ENCODE results near the gene MOB3A. TPM values are rescaled to one million over a fixed set of nuclear protein-coding genes. Genes with fewer than 3 reads are reported as not detected.

MOB3A gene
- total RNA-seq, 1 experiment from 2014 or later, result 33.9 TPM

DNA sequence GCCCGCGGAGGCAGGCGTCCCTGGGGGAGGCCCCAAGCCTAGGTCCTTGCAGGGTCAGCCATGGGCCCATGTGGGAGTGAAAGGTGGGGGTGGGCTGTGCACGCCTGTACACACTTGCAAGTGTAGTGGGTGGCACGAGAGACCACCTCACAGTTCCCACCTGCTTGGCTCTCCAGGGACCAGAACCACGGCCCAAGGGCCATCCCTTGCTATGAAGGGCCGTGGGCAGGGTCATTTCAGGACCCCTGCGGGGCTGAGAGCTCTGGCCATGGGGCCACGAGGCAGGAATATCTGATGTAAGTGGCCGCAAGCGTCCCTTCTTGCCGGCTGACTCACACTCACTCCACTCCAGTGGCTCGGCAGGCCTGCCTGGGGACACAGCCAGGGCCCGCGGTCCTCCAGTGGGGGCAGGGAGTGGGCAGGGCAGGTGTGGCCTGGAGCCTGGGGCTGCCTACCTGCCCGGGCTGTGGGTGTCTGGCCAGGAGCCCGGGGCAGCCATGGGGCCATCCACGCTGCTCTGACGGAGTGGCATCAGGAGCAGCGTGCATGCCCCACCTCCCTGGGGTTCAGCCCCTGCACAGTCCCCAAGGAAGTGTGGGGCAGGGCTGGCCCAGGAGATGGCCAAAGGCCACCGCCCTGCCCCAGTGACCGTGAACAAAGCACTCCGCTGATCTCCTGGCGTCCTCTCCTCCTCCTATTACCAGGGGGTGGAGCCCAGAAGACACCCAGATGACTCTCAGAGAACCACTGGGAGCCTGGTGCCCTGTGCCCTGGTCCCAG lies 36.5 kb downstream of the MOB3A start:
- DNase-seq (ENCODE audit: low read depth), result peak; percentile 68

DNA sequence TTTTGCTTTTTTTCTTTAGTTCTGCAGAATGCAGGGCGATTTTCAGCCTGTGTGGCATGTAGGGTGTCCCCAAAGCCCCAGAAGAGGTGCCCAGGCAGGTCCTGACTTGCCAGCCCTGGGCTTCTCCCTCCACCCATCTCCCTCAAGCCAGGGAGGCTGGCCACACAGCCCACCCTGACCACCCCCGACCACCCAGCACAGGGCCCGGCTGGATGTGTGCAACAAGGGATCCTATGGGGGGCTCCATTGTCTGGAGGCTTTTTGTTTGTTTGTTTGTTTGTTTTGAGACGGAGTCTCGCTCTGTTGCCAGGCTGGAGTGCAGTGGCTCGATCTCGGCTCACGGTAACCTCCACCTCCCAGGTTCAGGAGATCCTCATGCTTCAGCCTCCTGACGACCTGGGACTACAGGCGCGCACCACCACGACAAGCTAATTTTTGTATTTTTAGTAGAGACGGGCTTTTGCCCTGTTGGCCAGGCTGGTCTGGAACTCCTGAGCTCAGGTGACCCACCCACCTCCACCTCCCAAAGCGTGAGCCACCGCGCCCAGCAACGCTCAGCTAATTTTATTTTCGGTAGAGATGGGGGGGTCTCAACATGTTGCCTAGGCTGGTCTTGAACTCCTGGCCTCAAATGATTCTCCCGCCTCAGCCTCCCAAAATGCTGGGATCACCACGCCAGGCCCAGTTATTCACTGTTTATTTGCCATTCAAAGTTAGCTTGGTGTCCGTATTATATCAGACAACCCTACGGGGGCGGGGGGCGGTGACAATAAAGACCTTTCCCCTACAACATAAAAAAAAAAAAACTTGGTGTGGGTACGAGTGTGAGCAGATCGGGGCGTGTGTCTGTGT lies 37.3 kb downstream of the MOB3A start:
- DNase-seq (ENCODE audit: low read depth), result no peak

DNA sequence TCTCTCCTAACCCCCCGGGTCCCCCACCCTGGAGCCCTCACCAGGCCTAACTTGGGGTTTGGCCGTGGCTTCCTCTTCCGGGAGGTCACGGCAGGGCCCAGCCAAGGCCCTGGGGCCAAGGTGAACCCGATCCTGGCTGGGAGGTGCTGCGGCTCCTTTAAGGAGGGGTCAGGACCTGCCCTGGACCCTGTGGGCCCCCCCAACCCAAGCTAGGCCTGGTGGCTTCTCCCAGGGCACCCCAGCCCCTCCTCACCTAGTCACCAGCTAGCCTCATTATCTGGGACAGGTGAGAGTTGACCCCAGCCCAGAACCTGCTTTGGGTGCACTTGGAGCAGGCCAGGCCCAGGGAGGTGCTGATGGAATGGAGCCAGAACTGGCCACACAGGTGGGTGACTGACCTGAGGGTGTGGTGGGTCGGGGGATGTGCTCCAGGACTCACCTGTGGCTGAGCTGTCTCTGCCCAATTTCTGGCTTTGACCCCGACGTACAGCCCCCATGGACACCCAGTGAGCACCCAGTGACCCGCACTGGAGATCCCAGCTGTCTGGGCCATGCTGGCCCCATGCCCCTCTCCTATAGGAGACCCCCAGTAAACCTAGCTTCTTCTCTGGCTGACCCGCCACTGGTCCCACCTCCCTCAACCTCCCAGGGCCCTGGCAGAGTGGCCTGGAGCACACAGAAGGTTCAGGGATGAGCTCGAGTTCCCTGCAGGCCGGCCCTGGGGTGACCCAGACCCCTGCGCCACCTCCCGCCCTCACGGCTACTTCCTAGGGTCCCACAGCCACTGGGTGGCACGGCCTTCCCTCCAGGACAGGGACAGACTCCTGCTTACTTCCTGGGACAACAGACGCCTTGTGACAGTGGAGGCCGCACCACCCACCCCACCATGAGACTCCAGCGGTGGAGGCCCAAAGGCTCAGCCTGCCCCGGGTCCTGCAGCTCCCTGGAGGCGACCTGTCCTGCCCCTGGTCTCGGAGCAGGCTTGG lies 38.3 kb downstream of the MOB3A start:
- no peak for DNase-seq (ENCODE audit: low read depth)

DNA sequence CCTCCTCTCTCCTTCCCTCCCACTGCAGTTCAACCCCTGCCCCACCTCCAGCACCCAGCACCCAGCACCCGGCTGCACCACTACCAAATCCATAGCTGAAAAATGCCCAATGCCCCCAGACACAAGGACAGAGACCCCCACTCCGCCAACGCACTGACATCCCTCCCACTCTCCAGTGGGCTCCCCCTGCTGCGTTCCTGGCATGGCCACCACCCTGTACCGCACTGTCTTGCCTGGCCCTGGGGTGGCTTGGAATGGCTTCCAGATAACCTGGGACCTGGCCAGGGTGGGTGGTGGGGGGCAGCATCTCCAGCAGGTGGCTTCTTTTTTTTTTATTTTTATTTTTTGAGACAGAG lies 39.3 kb downstream of the MOB3A start:
- DNase-seq (ENCODE audit: low read depth), result no peak

DNA sequence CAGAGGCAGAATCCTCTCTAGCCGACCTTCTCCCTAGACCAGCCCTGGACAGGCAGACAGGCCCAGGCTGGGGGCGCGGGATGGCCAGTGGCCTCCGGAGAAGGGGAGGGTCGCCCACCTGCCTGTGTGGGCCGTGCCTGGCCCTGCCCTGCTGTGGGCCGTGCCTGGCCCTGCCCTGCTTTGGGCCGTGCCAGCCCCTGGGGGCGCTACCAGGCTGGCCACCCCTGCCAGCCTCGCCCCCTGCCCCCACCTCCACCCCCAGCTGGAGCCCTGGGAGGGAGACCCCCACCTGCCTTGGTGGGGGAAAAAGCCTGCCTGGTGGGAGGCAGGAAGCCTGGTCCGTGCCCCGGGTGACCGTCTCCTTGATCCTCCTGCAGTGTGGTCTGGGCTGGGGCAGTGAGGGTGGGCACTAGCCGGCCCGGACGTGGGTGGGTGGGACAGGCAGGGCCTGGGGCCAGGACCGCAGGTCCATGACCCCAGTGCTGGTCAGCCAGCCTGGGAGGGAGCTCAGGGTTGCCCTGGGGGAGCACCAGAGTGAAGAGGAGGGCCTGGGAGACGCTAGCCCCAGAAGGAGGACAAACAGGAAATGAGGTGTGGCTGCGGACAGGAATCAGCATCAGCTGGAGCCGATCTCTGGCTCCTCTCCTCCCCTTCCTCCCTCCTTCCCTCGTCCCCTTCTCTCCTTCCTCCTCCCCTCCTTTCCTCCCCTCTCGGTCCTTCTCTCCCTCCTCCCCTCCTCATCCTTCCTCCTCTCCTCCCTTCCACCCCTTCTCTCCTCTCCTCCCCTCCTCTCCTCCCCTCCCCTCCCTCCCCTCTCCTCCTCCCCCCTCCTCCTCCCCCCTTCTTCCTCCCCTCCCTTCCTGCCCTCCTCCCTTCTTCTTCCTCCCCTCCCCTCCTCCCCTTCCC lies 39.9 kb downstream of the MOB3A start:
- DNase-seq (ENCODE audit: low read depth), result peak; percentile 68

DNA sequence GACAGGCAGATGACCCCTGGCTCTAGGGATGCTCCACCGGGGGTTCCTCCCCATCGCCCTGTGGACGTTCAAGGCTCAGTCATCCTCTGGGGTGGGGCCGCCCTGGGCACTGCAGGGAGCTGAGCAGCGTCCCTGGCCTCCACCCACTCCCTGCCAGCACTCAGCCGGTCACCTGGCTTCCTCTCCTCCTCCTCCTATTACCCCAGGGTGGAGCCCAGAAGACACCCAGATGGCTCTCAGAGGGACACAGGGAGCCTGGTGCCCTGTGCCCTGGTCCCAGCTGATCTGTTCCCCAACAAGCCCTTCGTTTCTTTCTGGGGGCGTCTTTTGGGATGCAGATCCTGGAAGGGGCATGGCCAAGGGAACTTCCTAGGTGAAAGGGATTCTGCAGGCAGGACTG lies 41.4 kb downstream of the MOB3A start:
- no peak for DNase-seq (ENCODE audit: low read depth)

DNA sequence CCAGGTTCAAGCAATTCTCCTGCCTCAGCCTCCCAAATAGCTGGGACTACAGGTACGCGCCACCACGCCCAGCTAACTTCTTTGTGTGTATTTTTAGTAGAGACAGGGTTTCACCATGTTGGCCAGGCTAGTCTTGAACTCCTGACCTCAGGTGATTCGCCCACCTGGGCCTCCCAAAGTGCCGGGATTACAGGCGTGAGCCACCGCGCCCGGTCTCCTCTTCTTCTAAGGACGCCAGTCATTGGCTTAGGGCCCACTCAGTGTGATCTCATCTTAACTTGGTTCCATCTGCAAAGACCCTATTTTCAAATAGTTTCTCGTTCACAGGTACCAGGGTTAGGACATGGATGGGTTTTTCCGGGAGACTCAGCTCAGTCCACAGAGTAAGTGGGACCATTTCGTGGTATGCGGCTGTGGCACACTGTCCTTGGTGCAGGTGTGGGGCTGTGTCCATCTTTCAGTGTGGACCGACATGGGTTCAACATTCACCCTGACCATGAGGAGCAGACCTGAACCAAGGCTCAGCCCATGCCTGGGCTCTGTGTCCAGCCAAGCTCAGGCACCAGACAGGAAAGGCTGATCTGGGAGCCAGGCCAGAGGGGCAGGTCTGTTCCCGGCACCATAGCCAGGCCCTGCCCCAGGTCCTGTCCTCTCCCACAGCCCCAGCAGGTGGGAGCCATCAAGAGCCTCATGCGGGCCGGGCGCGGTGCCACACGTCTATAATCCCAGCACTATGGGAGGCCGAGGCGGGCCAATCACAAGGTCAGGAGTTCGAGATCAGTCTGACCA lies 42.3 kb downstream of the MOB3A start:
- no peak for DNase-seq (ENCODE audit: low read depth)

DNA sequence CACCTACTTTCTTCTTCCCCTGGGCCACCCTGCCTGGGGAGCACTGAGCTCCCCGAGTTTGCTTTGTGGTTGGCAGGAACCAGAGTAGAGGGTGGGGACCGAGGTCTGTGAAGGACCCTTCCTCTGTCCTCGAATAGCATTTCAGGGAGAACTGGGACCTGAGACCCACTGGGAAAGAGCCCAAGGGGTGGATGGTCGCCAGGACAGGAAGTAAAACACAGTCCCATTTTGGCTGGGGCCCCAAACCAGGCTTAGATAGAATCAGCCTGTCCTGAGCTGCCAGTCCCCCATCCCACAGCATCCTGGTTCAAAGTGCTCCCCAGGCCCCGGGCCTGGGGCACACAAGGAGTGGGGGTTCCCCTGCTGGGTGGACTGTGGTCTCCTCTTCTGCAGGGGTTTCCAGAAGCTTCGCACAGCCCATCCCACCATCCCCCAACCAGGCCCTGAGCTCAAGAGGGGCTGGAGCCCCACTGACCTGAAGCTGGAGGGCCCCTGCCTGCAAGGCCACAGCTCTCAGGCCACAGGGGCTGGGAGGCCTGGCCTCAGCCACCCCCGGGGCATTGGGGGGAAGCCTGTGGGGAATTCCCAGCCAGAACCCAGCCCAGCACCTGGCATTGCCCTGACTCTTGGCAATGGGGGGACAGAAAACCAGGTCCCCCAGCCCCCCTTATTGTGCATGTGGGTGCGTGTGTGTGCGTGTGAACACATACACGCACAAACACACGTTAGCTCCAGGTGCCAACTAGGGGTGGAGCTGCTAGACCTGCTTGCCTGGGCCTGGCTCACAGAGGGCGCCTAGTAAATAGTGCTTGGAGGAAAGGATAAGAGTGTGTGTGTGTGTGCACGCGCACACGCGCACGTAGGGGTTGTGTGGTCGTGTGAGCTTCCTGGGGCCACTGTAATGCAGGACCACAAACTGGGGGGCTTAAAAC lies 44.1 kb downstream of the MOB3A start:
- DNase-seq (ENCODE audit: low read depth), result no peak

DNA sequence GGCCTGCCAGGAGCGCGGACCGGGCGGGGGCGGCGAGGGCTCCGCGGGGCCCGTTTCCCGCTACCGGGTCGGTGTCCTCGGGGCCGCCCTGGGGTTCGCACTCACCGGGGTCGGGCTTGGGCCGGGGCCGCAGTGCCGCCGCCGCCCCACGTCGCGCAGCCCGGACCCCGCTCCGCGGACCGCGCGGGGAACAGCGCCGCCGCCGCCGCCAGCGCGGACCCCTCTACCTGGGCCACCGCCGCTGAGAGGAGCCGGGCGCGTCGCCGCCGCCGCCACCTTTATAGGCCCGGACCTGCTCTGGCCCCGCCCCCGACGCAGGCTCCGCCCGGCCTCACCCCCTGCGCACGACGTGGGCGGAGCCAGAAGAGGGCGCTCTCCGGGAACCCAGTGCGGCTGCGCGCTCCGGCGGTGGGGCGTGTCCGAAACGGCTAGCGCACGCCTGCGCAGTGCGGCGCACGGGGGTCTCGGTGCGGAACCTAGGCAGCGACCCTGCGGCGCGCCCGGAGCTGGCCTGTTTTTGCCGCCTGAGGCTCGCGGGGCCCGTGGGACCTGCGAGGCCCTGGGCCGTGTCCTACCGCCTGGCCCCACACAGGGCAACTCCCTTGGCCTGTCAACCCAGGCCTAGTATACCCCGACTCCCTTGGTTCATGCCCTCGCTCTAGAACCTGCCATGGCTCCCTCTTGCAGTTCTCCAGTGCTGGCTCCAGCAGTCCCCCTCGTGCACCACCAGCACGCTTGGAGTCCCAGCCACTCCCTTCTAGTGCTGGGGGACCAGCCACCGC lies 44.9 kb downstream of the MOB3A start, which contains the start of gene MKNK2:
TSS of gene MKNK2 (minus strand) at position 254 of the 782 bp plus-strand sequence. CDS start 393 bp downstream, outside the sequence.
- DNase-seq (ENCODE audit: low read depth), result peak; percentile 80

DNA sequence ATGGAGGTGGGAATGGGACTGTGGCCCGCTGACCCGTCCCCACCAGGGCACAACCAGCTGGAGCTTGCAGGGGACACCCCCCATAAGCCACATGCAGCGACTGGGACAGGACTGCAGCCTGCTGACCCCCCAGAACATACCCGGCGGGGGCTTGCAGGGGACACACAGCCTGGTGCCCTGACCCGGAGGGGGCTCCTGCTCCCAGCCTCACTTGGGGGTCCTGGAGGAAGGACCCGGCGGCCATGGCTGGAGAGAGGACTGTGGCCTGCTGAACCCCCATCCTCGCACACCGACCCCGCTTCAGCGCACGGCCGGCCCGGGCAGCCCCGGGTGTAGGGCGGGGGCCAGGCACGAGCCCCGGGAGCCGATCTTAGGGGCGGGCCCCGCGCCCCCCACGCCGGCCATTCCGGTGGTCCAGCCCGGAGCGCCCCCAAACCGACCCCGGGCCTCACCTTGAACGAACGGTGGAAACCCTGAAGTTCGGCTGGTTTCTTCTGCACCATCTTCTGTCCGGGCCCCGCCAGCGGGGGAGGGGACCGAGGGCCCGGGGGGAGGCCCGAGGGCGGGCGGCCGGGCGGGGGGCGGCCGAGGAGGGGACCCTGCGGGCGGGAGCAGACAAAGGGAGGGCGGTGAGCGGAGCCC lies 45.7 kb downstream of the MOB3A start:
- DNase-seq (ENCODE audit: low read depth), result no peak

DNA sequence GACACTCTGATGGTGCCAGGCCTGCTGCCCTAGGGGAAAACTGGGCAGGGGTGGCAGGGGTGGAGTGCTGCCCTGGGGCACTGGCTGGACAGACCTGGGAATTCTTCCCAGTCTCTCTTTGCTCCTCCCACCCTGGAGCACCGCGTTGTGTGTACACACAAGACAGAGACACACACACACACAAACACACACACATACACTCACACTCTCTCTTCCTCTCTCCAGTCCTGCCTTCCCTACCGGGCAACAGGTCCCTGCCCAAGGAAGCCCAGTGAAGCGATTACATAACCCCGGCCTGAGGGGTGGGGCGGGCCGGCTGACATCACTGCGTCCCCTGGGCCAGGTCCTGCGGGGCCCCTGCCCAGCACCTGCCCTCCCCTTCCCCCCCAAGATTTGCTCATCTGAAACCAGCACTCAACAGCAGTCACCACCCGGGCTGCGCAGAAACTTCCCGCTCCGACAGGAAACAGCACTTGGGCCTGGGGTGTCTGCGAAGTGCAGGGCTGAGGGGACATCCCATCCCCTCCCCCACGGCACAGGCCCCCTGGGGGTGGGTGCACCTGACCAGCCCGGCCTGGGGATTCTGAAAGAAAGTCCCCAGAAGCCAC lies 46.3 kb downstream of the MOB3A start:
- peak; percentile 65 for DNase-seq (ENCODE audit: low read depth)

DNA sequence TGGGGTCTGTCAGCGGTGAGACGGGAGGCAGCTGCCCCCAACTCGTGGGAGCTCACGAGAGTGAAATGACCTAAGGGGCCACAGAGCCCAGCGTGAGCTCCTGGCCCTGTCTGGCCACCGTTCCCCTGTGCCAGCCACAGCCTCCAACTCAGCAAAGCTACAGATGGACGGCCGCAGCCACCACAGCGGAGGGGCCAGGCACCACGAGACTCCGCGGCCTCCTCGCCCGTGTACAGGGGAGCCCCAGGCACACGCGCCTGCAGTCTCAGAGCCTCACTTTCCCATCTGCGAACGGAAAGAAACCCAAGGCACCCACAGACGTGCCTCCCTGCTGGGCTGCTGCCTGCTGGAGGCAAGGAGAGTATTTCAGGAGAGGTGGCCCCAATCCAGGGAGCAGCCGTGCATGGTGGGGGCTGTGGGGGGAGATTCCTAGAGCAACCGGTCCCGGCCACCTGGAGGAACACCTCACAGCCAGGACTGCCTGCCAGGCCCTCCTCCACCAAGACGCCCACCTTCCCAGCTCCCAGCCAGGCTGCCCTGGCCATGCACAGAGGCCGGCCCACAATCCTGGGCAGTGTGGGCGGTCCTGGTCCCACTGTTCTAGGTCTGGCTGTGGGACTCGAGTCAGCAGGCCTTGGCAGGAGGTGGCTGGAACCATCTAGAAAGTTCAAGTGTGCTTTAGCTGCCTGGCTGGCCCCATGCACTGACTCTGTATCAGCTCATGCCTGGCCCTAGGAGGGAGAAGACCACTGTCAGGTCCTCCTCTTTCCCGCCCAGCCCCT lies 47.0 kb downstream of the MOB3A start:
- no peak for DNase-seq (ENCODE audit: low read depth)

DNA sequence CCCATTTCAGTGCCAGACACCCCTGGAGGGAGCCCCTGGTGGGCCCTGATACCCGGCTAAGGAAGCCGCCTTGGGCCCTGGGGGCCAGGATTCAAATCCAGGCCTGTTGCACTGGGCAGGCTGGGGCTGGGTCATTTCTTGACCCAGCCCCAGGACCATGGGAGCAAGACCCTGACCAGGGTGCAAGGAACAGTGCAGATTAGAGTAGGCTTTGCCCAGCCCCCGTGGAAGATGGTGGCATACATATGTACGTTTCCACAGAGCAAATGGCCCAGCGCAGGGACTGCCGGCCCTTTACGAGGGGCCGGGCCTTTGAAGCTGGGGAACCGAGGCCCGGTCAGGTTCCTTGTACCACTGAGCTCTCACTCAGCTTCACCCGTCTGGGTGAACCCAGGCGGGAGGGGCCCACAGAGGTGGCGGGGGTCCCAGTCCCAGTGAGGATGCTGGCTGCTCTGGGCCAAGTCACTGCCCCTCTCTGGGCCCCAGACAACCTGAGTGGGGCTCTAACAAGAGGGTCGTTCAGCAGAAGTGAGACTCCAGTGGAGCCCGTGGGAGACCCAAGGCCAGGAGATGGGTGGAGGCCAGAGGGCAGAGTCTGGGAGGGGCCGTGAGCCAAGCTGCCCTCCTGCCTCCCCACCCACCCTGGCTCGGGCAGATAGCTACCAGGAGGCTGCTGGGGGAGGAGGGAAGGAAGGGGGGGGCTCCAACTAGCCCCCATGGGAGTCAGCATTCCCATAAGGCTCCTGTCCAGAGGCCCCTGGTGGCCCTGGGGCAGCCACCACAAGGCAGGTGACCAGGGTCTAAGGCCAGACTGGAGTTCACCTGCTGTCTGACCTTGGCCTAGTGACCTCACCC lies 47.8 kb downstream of the MOB3A start:
- DNase-seq (ENCODE audit: low read depth), result no peak

DNA sequence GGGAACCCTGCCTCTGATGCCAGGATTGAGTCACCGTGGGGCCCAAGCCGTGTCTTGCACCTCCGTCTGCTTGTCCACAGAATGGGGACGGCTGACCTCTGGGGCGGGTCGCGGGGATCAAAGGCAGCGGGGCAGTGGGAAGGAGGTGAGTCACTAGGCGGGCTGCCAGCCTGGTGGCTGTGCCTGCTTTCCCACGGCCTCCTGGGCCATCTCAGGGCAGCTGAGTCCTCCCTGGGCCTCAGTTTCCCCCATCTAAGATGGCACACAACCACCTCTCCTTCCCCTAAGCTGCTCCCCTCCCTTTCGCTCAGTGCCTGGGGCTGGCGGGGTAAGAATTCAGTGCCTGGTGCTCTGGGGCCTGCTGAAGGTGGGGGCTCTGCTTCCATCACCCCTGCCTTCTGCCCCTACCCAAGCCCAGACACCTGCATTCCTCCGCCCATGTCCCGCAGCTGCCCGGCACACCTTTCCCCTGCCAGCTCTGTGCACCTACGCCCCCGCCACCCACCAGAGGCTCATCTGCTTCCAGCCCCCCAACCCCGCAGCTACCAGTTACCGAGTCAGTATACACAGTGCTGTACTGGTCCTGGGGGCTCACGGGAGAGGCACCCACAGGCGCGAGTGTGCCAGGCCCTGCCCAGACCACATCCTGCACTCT lies 48.5 kb downstream of the MOB3A start:
- DNase-seq (ENCODE audit: low read depth), result peak; percentile 76

DNA sequence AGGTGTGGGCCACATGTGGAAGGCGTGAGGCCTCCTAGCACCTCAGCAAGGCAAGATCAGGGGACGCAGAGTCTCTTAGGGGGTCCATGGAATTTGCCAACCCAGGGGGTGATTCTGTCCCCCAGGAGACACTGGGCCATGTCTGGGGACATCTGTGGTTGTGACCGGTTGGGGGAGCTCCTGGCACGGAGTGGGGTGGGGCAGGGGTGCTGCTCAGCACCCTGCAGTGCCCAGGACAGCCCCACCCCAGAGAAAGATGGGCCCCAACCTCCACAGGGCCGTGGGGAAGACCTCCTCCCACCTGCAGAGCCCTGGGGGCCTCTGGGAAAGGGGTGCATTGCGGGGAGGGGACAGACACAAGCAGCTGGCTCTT lies 49.1 kb downstream of the MOB3A start:
- DNase-seq (ENCODE audit: low read depth), result no peak

Measured in LHCN-M2 (cell line).